NCI-H2196 (cell line): ENCODE measurements around the gene KCNJ12.
"Not testable (repeated sequence)": the region's sequence is repeated elsewhere in the genome, so short reads cannot be mapped to it uniquely, and the experiment has no call there.

ENCODE experiments used
- DNase-seq: peaks from one replicate; lab custom pipeline; 2025; ENCODE audit not compliant: unreplicated experiment; lab: John Stamatoyannopoulos, UW

The KCNJ12 gene

GRCh38 chr17:21376081-21376758, at the start of gene KCNJ12:
TSS of gene KCNJ12 (plus strand) at chr17:21376357. CDS start at chr17:21415343, 38,986 bp downstream.
- DNase-seq = no peak

GRCh38 chr17:21327921-21328320, 48.2 kb upstream of the KCNJ12 start:
- DNase-seq = not testable (repeated sequence)

GRCh38 chr17:21328778-21329177, 47.4 kb upstream of the KCNJ12 start:
- DNase-seq = not testable (repeated sequence)

GRCh38 chr17:21330436-21331160, 45.6 kb upstream of the KCNJ12 start:
- no peak for DNase-seq

- not testable (repeated sequence) for DNase-seq
Observed at GRCh38 chr17:21336541-21337294, 39.4 kb upstream of the KCNJ12 start.

GRCh38 chr17:21337981-21338625, 38.1 kb upstream of the KCNJ12 start:
- not testable (repeated sequence) for DNase-seq

- no peak for DNase-seq
Observed at GRCh38 chr17:21339011-21339410, 37.1 kb upstream of the KCNJ12 start.

GRCh38 chr17:21339571-21339970, 36.6 kb upstream of the KCNJ12 start:
- DNase-seq = not testable (repeated sequence)

- not testable (repeated sequence) for DNase-seq
Observed at GRCh38 chr17:21340407-21340806, 35.8 kb upstream of the KCNJ12 start.

GRCh38 chr17:21341279-21341678, 34.9 kb upstream of the KCNJ12 start:
- not testable (repeated sequence) for DNase-seq

GRCh38 chr17:21341925-21342540, 34.1 kb upstream of the KCNJ12 start:
- DNase-seq = not testable (repeated sequence)

- DNase-seq = not testable (repeated sequence)
Observed at GRCh38 chr17:21343061-21343949, 32.9 kb upstream of the KCNJ12 start.

- not testable (repeated sequence) for DNase-seq
Observed at GRCh38 chr17:21344801-21345200, 31.4 kb upstream of the KCNJ12 start.

GRCh38 chr17:21345236-21345635, 30.9 kb upstream of the KCNJ12 start:
- no peak for DNase-seq

- not testable (repeated sequence) for DNase-seq
Observed at GRCh38 chr17:21346107-21346506, 30.1 kb upstream of the KCNJ12 start.

GRCh38 chr17:21346651-21347250, 29.4 kb upstream of the KCNJ12 start:
- not testable (repeated sequence) for DNase-seq

GRCh38 chr17:21347660-21348059, 28.5 kb upstream of the KCNJ12 start:
- not testable (repeated sequence) for DNase-seq

GRCh38 chr17:21348081-21348925, 27.9 kb upstream of the KCNJ12 start:
- DNase-seq = not testable (repeated sequence)
